ENCODE measurements around the gene CTAGE4. TPM values are rescaled to one million over a fixed set of nuclear protein-coding genes. Genes with fewer than 3 reads are reported as not detected.
"Not testable (repeated sequence)": the region's sequence is repeated elsewhere in the genome, so short reads cannot be mapped to it uniquely, and the experiment has no call there.

The CTAGE4 gene
- total RNA-seq, 1 donor from 2014 or later: not detected

- not testable (repeated sequence) for DNase-seq (ENCODE audit: low read depth, low spot score); H3K27ac Mint-ChIP-seq (ENCODE audit: unreplicated experiment); H3K27me3 Mint-ChIP-seq (ENCODE audit: low read depth); H3K4me3 Mint-ChIP-seq; H3K4me1 Mint-ChIP-seq; H3K9me3 Mint-ChIP-seq; H3K36me3 Mint-ChIP-seq (ENCODE audit: low read depth)
- TF ChIP-seq, protein P1, sequence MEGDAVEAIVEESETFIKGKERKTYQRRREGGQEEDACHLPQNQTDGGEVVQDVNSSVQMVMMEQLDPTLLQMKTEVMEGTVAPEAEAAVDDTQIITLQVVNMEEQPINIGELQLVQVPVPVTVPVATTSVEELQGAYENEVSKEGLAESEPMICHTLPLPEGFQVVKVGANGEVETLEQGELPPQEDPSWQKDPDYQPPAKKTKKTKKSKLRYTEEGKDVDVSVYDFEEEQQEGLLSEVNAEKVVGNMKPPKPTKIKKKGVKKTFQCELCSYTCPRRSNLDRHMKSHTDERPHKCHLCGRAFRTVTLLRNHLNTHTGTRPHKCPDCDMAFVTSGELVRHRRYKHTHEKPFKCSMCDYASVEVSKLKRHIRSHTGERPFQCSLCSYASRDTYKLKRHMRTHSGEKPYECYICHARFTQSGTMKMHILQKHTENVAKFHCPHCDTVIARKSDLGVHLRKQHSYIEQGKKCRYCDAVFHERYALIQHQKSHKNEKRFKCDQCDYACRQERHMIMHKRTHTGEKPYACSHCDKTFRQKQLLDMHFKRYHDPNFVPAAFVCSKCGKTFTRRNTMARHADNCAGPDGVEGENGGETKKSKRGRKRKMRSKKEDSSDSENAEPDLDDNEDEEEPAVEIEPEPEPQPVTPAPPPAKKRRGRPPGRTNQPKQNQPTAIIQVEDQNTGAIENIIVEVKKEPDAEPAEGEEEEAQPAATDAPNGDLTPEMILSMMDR (conservative IDR thresholded peaks at IDR 0.05): peak; percentile 59
Measured at GRCh38 chr7:144178380-144179164, 4.7 kb upstream of the CTAGE4 start.

- H3K36me3 Mint-ChIP-seq (ENCODE audit: low read depth); H3K9me3 Mint-ChIP-seq; H3K27ac Mint-ChIP-seq (ENCODE audit: unreplicated experiment); H3K4me1 Mint-ChIP-seq; H3K4me3 Mint-ChIP-seq; H3K27me3 Mint-ChIP-seq (ENCODE audit: low read depth); DNase-seq (ENCODE audit: low read depth, low spot score): not testable (repeated sequence)
Measured at GRCh38 chr7:144179165-144179479, 4.1 kb upstream of the CTAGE4 start.

GRCh38 chr7:144187848-144188247 lies 4.6 kb downstream of the CTAGE4 start:
- DNase-seq (ENCODE audit: low read depth, low spot score); H3K4me3 Mint-ChIP-seq; H3K9me3 Mint-ChIP-seq; H3K27ac Mint-ChIP-seq (ENCODE audit: unreplicated experiment); H3K36me3 Mint-ChIP-seq (ENCODE audit: low read depth); H3K4me1 Mint-ChIP-seq; H3K27me3 Mint-ChIP-seq (ENCODE audit: low read depth): not testable (repeated sequence)

DNA sequence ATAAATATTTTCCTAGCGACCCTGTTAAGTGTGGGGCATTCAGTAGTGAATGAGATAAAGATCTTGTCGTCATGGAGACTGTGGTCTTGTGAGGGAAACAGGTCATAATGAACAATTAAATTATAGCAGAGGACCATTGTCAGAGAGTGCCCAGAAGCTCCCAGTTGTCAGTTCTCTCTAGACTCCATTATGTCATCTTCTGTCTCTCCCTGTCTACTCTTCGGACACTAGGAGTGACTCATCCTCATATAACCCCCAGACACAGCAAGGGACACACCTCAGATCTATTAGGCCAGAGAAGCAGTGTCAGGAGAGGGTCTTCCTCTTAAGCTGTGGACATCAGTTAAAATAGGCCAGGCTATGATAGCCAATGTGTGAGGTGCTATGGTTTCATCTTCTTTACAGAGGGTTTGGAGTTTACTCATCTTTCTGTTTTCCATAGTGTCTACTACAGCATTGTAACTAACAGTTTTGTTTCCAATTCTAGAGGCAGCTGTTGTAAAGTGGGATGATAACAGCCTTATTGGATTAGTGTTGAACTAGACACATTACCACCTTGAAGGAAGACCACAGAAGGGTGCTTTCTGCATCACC lies 5.4 kb downstream of the CTAGE4 start:
- H3K36me3 Mint-ChIP-seq (ENCODE audit: low read depth); DNase-seq (ENCODE audit: low read depth, low spot score); H3K27ac Mint-ChIP-seq (ENCODE audit: unreplicated experiment); H3K4me3 Mint-ChIP-seq; H3K9me3 Mint-ChIP-seq; H3K27me3 Mint-ChIP-seq (ENCODE audit: low read depth); H3K4me1 Mint-ChIP-seq: not testable (repeated sequence)

DNA sequence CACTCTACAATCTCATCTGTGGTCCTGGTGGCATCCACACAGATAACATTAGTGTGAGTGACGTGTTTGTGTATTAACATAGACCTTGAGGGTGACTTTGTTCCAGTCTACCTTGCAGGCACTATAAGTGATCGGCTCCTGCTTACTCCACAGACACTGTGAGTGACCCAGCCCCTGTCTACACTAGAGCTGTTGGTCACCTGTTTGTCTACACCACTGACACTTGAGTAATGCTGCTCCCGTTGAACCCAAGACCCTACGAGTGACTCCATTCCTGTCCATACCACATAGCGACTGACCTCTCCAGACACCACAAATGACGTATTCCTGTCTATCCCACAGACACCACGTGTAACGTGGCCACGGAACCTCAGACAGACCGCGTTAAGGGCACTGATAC lies 10.5 kb downstream of the CTAGE4 start:
- H3K27ac Mint-ChIP-seq (ENCODE audit: unreplicated experiment); H3K36me3 Mint-ChIP-seq (ENCODE audit: low read depth); H3K27me3 Mint-ChIP-seq (ENCODE audit: low read depth); H3K9me3 Mint-ChIP-seq; H3K4me1 Mint-ChIP-seq; DNase-seq (ENCODE audit: low read depth, low spot score); H3K4me3 Mint-ChIP-seq: not testable (repeated sequence)

GRCh38 chr7:144194453-144194852 lies 11.2 kb downstream of the CTAGE4 start:
- not testable (repeated sequence) for H3K4me1 Mint-ChIP-seq; H3K27ac Mint-ChIP-seq (ENCODE audit: unreplicated experiment); H3K9me3 Mint-ChIP-seq; H3K4me3 Mint-ChIP-seq; DNase-seq (ENCODE audit: low read depth, low spot score); H3K36me3 Mint-ChIP-seq (ENCODE audit: low read depth); H3K27me3 Mint-ChIP-seq (ENCODE audit: low read depth)

- not testable (repeated sequence) for H3K27me3 Mint-ChIP-seq (ENCODE audit: low read depth); DNase-seq (ENCODE audit: low read depth, low spot score); H3K36me3 Mint-ChIP-seq (ENCODE audit: low read depth); H3K9me3 Mint-ChIP-seq; H3K4me1 Mint-ChIP-seq; H3K27ac Mint-ChIP-seq (ENCODE audit: unreplicated experiment)
- H3K4me3 Mint-ChIP-seq: peak within 1 kb of the TSS; percentile 75
Measured at GRCh38 chr7:144195212-144195872, 12.1 kb downstream of the CTAGE4 start, which contains the start of gene ARHGEF35. Gene ARHGEF35 (minus strand): TSS chr7:144195833. CDS start chr7:144188383, 7,450 bp downstream.

- not testable (repeated sequence) for H3K36me3 Mint-ChIP-seq (ENCODE audit: low read depth); DNase-seq (ENCODE audit: low read depth, low spot score); H3K9me3 Mint-ChIP-seq; H3K4me1 Mint-ChIP-seq; H3K27ac Mint-ChIP-seq (ENCODE audit: unreplicated experiment); H3K27me3 Mint-ChIP-seq (ENCODE audit: low read depth); H3K4me3 Mint-ChIP-seq
Measured at GRCh38 chr7:144198934-144199333, 15.7 kb downstream of the CTAGE4 start.

- H3K9me3 Mint-ChIP-seq; H3K27ac Mint-ChIP-seq (ENCODE audit: unreplicated experiment); H3K27me3 Mint-ChIP-seq (ENCODE audit: low read depth); DNase-seq (ENCODE audit: low read depth, low spot score); H3K4me3 Mint-ChIP-seq; H3K36me3 Mint-ChIP-seq (ENCODE audit: low read depth); H3K4me1 Mint-ChIP-seq: not testable (repeated sequence)
Measured at GRCh38 chr7:144201978-144202377, 18.7 kb downstream of the CTAGE4 start.

DNA sequence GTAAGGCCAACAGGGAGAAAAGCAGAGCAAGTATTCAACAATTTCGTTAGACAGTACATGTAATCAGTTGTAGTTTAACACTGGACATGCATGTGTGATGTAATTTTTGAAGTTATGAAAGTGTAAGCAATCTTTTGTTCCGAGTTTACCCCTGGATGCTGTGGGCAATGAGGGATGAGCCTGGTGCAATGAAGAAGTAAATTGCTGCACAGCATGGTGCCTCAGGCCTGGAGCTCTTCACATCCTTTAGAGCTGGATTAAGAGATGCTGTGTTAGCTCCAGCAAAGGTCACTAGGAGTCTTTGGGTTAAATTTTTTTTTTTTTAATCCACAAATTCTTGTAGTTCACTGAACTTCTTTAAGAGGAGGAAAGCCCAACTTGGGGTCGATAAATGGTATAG lies 19.8 kb downstream of the CTAGE4 start:
- not testable (repeated sequence) for H3K27ac Mint-ChIP-seq (ENCODE audit: unreplicated experiment); H3K9me3 Mint-ChIP-seq; H3K4me1 Mint-ChIP-seq; H3K4me3 Mint-ChIP-seq; DNase-seq (ENCODE audit: low read depth, low spot score); H3K36me3 Mint-ChIP-seq (ENCODE audit: low read depth); H3K27me3 Mint-ChIP-seq (ENCODE audit: low read depth)

- H3K4me1 Mint-ChIP-seq; DNase-seq (ENCODE audit: low read depth, low spot score); H3K36me3 Mint-ChIP-seq (ENCODE audit: low read depth); H3K9me3 Mint-ChIP-seq; H3K27me3 Mint-ChIP-seq (ENCODE audit: low read depth); H3K4me3 Mint-ChIP-seq; H3K27ac Mint-ChIP-seq (ENCODE audit: unreplicated experiment): not testable (repeated sequence)
Measured at GRCh38 chr7:144205306-144205705, 22.0 kb downstream of the CTAGE4 start.

GRCh38 chr7:144217200-144217599 lies 33.9 kb downstream of the CTAGE4 start:
- H3K4me3 Mint-ChIP-seq; H3K27ac Mint-ChIP-seq (ENCODE audit: unreplicated experiment); DNase-seq (ENCODE audit: low read depth, low spot score); H3K9me3 Mint-ChIP-seq; H3K4me1 Mint-ChIP-seq; H3K27me3 Mint-ChIP-seq (ENCODE audit: low read depth); H3K36me3 Mint-ChIP-seq (ENCODE audit: low read depth): not testable (repeated sequence)

DNA sequence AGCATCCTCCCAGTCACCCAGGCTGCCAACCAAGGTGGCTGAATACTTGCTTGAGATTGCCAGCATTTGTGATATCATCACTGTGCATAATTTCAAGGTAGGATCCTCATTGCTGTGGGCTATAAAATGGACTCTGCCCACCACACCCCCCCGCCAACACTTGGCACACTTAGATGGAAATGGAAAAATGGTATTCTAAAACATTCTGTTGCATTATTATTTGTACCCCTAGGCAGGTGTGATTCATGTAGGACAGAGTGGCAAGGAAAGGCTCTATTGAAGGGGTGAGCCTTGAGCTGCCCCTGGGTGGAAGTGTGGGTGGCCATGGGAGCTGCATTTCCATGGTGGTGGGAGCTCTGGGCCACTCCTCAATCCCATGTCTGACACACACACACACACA lies 35.3 kb downstream of the CTAGE4 start:
- H3K4me3 Mint-ChIP-seq; H3K9me3 Mint-ChIP-seq; H3K36me3 Mint-ChIP-seq (ENCODE audit: low read depth); DNase-seq (ENCODE audit: low read depth, low spot score); H3K27me3 Mint-ChIP-seq (ENCODE audit: low read depth); H3K4me1 Mint-ChIP-seq; H3K27ac Mint-ChIP-seq (ENCODE audit: unreplicated experiment): not testable (repeated sequence)

Data from neural crest cell (in vitro differentiated cells).